HG03565 (cell line): ENCODE measurements around the gene BRAT1.
"Not testable (repeated sequence)": the region's sequence is repeated elsewhere in the genome, so short reads cannot be mapped to it uniquely, and the experiment has no call there.

ENCODE experiments used
- ATAC-seq: cut with Tn5 transposase; IDR thresholded peaks from one replicate; pipeline ENCODE4 v1.9.1; 2021; ENCODE audit warnings: mild to moderate bottlenecking, moderate library complexity; ENCODE audit not compliant: unreplicated experiment

BRAT1 gene

DNA sequence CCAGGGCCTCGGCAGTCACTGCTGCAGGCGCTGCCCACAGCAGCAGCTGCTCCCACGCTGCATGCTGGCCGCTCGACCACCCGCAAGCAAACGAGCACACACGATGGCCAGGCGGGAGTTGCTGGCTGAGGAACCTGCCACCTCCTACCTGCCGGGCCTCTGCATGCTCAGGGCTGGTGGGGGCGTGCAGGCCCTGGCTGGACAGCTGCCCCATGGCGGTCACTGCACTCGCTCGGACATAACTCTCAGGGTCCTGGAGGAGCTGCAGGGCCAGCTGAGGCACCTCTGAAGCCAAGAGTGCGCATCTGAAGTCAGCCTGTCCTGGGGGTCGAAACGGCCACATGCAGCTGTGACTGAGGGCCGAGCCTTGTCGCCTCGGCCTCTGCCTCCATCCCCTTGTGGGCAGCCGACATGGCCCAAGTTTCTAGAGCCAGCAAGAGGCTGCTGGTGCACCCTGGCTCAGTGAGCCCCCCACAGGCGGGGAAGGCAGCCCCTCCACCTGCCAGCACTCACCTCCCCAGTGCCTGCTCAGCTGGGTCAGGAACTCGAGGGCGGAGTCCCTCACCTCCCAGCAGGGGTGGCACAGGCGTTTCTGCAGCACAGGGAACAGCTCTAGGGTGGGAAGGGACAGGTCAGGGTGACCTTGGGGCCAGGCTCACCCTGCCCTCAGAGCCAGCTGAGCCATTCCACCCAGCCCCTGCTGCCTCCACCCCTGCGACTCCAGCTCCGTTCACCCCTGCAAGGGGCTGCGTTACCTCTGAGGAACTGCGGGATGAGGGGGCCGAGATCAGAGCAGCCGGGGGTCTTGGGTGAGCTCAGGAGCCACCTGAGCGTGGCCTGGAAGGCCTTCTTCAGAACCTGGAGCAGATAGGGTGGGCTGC is 16.1 kb downstream of the BRAT1 start:
- no peak for ATAC-seq

DNA sequence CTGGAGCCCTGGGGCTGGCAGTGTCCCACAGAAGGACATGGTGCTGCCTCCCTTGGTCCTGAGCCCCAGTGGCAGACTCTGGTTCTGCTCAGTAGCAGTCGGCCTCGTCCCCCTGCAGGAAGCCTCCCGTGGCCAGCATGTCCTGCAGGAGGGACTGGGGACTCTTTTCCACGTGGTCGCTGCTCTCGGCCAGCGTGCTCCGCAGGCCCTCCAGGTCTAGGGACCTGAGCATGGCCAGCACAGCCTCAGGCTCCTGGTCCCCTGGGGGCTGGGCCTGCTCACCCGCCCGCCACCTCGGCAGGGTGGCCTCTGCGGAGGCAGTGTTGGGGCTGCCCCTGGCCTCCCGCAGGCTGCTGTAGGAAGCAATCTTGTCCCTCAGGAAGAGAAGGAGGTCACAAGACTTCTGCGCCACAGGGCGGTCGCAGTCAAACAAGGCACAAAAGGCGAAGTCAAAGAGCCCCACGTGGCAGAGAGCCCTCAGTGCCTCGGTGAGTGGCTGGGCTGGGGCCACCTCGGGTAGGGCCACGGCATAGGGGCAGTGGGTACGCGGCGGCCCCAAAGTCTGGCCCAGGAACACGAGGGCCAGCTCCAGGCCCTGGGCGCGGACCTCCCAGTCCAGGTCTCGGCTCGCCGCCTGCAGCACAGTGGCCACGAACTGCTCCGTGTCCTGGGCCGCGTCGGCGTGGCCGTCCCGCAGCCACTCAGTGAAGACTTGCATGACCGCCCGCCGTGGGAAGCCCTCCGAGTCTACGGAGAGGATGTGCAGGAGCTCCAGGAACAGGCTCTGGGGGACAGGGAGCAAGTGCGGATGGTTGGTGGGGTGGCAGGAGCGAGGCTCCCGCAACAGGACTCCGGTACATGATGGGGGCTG is 17.1 kb downstream of the BRAT1 start:
- no peak for ATAC-seq

DNA sequence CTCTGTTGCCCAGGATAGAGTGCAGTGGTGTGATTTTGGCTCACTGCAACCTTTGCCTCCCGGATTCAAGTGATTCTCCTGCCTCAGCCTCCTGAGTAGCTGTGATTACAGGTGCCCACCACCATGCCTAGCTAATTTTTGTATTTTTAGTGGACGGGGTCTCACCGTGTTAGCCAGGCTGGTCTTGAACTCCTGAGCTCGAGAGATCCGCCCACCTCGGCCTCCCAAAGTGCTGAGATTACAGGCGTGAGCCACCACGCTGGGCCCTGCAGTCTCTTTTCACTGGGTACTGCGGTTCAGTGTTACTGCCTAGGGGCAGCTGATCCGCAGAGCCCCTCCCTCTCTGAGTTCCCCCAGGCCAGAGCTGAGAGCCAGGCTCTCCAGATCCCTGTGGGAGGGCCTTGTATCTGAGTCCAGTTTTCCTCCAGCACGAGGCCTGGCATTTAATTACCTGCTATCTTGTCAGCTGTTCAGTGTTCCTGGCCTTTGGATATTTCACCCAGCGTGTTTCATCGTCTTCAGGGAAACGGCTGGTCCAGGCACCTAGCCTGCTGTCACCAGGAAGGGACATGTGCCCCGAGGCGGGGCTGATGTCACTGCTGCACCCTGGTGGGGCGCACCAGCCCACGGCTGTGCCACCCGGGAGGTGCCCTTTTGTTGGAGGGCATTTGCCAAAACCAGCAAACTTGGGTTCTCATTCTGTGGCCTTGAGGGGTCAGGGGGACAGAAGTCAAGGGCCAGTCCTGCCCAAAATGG is 19.3 kb downstream of the BRAT1 start:
- ATAC-seq: not testable (repeated sequence)

DNA sequence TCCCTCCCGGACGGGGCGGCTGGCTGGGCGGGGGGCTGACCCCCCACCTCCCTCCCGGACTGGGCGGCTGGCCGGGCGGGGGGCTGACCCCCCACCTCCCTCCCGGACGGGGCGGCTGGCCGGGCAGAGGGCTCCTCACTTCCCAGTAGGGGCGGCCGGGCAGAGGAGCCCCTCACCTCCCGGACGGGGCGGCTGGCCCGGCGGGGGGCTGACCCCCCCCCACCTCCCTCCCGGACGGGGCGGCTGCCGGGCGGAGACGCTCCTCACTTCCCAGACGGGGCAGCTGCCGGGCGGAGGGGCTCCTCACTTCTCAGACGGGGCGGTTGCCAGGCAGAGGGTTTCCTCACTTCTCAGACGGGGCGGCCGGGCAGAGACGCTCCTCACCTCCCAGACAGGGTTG is 21.1 kb downstream of the BRAT1 start:
- not testable (repeated sequence) for ATAC-seq

DNA sequence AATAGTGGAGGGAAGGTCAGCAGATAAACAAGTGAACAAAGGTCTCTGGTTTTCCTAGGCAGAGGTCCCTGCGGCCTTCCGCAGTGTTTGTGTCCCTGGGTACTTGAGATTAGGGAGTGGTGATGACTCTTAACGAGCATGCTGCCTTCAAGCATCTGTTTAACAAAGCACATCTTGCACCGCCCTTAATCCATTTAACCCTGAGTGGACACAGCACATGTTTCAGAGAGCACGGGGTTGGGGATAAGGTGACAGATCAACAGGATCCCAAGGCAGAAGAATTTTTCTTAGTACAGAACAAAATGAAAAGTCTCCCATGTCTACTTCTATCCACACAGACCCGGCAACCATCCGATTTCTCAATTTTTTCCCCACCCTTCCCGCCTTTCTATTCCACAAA is 21.8 kb downstream of the BRAT1 start:
- ATAC-seq: not testable (repeated sequence)

DNA sequence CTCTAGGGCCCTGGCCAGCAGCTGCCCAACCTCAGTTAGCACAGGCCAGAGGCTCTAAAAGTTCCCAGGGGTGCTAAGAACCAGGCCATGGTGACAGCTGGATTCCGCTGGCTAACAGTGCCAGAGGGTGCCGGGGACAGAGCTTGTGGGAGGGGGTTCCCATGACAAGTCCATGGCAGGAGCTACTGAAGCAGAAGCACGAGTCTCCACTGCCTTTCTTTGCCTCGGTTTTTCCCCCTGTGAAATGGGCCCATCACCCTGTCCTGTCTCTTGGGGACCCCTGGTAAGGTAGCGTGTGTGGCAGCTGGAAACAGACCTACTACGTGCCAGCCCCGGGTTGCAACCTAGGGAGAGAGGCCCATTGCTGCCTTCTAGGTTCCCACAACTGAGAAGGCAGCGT is 22.5 kb downstream of the BRAT1 start:
- not testable (repeated sequence) for ATAC-seq

DNA sequence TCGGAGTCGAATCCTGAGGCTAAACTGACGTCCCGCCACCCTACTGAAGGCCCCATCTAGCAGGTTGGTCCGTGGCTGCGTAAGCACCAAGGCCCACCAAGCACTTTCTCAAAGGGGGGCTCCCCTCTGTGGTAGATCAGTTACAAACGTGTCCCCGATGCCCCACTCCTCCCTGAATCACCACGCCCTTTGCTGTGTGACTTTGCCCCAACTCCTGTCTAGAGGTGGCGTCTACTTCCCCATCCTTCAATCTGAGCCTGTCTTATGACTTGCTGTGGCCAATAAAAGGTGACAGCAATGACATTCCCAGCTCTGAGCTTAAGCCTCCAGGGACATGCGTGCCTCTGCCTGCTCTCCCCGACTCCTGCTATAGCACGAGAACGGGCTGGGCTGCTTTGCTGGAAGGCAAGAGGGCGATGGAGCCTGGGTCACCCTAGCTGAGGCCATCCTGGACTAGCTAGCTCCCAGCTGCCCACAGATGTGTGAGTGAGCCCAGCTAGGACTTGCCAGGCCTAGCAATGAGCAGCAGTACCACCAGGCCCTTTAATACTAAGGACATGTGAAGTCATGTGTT is 23.0 kb downstream of the BRAT1 start:
- not testable (repeated sequence) for ATAC-seq

DNA sequence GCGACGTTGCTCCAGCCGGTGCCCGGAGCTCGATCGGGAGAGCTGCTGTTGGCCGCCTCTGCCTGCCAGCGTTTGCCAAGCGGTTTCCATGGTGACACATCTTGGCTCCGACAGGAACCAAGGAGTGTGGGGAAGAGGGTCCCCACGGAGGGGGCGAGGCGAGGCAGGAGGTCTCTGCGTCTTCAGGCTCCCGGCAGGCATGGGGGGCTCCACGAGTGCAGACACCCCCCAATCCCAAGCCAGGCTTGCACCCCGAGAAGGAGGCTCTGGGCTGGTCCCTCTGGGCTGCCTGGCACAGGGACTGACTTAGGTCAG is 23.6 kb downstream of the BRAT1 start:
- ATAC-seq: not testable (repeated sequence)

DNA sequence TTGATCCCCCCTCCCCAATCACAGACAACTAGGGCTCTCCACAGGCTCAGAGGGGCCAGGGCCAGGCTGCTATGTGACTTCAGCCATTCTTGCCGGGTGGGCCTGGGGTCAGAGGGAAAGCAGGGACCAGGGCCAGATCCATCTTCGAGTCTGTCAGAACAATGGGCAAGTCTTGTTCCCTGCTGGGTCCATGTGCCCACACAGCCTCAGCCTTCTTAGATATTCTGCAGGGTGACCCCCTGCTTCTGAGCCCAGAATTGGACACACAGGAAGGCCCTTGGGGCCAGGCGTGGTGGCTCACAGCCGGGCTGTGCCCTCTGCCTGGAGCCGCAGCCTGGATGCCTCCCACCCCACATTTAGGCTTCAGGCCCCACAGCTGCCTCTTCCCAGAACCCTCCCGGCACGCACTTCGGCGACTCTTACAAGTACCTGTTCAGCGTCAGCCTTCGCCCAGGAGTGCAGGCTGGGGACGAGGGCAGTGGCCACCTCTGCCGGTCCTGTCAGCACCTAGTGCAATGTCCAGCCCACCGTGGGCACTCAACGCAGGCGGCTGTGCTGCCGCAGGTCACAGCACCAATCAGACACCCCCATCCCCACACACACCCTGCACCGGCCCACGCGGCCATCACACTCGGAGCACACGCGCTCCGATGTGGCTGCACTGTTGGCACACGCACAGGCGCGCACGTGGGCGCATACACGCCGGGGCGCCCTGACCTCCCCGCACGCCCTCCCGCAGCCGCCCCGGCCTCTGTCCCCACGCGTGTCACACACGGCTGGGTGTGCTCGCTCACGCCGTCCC is 24.1 kb downstream of the BRAT1 start:
- not testable (repeated sequence) for ATAC-seq

DNA sequence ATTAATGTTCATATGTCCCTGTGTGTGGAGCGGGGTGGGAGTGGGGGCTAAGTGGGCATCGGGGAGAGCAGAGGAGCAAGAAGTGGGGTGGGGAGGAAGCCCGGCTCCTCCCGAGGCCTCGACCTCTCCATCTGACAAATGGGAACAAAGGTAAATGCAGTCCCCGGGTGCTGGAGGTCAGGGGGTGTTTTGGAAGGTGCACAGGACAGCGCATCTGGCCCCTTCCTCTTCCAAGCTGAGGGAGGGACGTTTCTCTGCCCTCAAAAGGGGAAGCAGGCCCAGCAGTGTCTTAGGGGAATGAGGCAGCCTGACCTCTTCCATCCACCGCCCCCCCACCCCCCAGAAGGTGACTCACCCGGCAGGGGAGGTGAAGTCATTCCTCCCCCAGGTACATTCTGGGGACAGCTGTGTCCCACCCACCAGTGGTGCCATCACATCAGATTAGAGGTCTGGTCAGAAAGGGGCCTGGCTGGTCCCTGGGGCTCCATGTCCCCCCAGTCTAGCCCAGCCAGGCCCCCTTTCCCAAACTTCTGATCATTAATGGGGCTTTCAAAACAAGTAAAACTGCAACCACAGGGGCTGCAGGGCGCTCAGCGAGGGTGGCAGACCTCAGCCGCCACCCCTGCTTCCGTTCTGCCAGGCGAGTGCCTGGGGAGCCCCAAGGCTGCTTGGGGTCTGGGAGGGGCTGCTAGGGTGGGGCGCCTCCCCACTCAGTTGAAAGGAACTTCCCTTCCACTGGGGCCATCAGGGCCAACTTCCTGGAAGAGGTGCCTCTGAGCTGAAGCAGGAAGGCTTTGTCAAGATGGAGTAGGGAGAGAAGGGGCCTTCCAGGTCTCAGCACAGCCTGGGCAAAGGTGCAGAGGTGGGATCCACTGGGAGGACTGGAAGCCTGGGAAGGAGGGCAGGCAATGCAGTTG is 25.0 kb downstream of the BRAT1 start:
- ATAC-seq: no peak

DNA sequence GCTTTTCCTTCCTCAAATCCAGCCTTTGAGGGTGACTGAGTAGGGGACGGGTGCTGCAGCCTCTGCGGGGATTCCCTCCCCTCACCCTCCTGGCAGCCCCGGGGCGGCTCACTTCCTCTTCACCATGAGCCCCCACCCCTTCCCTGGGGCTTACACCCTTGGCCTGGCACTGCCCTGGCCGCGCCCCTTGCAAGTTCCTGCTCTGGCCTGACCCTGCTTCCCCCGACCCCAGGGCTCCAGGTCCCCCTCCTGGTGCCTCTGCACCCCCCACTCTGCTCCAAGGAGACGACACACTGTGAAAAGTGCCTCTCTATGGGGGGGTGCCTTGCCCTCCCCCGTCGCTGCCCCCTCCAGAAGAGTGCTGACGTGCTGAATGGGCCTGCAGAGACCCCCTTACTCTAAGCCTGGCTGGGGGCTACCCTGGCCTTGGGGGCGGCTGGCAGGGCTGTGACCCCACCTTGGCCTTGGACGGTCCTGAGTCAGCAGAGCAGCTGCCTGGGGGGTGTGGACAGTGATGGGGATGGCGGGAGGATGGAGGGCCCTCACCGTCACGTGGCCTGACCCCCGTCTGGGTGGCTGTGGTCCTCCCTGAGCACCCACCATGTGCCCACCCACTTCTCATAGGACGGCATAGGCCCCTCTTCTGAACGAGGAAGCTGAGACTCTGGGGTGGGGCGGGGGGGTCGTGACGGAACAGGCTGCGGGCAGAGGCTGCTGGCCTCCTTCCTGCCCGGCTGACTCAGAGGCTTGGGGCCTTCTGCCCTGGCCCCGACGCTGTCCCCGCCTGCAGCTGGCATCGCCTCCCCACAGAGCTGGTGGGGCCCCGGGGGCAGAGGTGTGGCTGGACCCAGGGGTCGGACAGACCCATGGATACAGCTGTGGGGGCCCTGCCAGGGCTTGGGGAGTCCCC is 25.9 kb downstream of the BRAT1 start:
- no peak for ATAC-seq

DNA sequence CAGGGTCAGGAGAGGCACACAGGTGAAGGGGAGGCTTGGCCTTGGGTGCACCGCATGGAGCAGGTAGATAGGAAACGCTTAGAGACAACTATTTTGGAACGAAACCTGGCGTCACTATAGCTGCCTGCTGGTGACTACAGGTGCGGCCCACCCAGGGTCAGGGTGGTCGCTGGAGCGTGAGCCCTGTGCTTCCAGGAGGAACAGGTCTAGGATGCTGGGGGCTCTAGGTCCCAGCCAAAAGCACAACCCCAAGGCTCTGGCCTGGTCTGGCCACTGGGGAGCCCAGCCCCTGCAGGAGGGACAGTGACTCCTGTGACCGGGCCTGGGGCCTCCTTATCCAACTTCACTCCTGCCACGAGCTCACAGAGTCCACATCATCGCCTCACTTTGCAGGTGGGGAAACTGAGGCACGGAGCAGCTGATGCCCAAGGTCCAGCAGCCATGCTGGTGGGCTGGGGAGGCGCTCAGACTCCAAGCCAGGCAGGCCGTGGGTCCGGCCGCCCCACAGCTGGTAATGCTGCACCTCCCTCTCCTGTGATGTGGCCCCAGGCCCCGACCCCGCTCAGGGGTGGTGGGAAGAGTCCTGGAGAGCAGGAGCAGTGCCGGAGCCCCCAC is 26.7 kb downstream of the BRAT1 start:
- ATAC-seq: no peak

DNA sequence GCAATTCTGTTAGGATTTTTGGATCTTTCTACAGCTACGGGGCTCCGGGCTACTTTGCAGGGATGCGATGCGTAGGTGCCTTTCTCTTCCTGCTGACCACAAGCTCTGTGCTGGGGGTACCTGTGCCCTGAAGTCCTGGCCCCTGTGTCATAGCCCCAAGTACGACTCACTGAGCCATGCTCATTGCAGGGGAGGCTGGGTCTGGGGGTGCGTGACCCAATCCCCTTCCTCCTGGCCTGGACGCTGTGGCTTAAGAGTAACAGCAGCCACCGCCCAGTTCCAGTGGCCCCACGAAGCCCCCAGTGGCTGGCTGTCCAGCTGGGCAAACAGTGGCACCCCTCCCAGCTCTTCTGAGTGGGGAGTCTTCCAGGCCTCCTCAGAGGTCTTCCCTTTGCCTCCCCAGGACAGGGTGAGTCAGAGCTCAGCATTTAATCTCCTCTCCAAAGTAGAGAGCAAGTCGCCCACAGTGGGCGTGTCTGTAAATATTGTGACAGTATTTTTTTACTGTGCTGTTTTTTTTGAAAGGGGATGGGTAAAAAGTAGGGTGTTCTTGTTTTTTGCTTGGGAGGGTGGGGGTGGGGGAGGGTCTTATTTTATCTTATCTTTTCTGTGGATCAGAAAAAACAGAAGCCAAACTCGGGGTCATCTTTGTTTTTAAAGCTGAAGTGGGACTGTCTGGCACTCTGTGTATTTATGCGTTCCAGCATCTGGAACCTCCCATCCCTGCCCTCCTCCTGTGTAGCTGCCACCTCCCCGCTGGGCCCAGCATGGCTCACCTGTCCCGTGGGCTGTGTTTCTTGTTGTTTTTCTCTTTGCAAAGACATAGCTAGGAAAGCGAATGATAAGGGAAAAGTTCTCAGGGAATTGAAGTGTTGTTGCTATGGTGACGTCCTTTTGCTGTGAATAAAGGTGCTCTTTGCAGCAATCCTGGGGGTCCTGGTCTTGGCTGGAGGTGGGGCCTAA is 27.5 kb downstream of the BRAT1 start:
- no peak for ATAC-seq

DNA sequence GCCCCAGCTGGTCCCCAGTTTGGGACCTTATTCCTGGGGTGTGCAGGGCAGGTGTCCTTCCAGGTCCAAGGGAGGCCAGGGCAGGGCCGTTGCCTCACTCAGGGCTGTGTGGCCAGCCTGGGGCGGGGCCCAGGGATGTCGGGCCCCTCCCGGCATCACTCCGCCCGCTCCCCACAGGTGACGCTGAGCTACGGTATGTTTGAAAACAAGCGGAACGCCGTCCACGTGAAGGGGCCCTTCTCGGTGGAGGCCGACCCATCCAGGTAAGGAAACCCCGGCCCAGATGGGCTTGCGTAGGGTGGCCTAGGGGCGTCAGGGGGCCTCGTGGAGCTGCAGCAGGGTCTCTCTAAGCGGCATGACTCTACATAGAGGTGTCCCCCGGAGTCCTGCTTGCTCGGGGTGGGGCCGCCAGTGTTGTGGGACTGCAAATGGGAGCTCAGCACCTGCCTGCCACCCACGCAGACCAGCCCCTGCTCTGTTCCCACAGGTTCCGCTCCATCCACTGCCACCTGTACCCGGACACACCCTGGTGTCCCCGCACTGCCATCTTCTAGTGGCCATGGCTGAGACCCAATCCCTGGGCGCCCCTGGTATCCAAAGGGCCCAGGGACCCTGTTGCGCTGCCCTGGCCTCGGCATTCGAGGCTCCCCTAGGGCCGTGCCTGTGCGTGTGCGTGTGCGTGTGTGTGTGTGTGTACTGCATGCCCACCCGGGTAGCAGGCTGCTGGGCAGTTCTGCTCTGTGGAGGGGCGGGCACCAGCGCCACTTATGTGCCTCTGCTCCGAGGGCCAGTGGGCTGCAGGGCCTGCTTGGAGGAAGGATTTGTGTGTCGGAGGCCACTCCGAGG is 28.4 kb downstream of the BRAT1 start:
- no peak for ATAC-seq
